Gastroesophageal sphincter (tissue), 3 donors: ENCODE results near the gene SFSWAP.

Experiments used
- CTCF ChIP-seq, 4 experiments: fragments of 200-600 bp in 2 of 4; fragments of 450-650 bp in 2 of 4; sonication (generic) in 1 of 4; IDR thresholded peaks; one replicate each; pipeline ENCODE4 v1.5.1; 2017 to 2019; ENCODE audit warnings: antibody characterized with exemption in 4 of 4, mild to moderate bottlenecking in 2 of 4, moderate library complexity in 2 of 4
- POLR2AphosphoS5 ChIP-seq: sonication (generic); formaldehyde crosslinking; IDR thresholded peaks from one replicate; pipeline ENCODE4 v1.6.1; 2017; ENCODE audit warnings: antibody characterized with exemption

GRCh38 chr12:131687346-131688125, 23.4 kb upstream of the SFSWAP start:
- TF ChIP-seq CTCF (IDR thresholded peaks at IDR 0.05): no peak
- no peak for TF ChIP-seq POLR2AphosphoS5
